ENCODE measurements around the gene CIBAR2.

CIBAR2 gene

DNA sequence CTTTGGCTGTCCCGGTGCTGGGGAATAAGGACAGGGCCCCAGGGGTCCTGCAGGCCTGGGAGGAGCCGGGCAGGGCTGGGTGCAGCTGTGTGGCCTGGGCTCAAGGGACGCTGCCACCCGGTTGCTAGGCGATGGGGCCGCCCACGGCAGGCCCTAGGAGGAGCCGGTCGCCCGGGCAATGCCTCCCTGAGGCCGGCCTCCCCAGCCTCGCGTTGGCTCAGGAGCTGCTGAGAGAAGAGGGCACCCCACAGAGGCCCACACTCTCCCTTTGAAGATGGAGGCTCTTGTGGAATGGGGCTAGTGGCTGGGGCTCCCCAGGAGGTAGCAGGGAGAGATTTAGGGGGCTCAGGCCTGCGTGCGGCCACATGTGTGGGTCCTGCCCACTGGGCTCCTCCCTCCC, at the start of gene CIBAR2:
CIBAR2 (minus strand) TSS at position 109 of the 400 bp plus-strand sequence. CDS start 120 bp downstream, outside the sequence.
- CTCF ChIA-PET, result interaction anchor here (1.0 to 3.8 kb wide), 7 partner anchors 9 to 317 kb away, joined by 3 to 22 read pairs (median 4); no protein-coding TSS in a partner anchor
- no peak for TF ChIP-seq CTCF (IDR thresholded peaks at IDR 0.05; ENCODE audit: control extremely low read depth, extremely low read depth, low read depth, missing control alignments)
- POLR2A ChIA-PET, result no interaction called here
- no peak for DNase-seq (ENCODE audit: extremely low spot score)

DNA sequence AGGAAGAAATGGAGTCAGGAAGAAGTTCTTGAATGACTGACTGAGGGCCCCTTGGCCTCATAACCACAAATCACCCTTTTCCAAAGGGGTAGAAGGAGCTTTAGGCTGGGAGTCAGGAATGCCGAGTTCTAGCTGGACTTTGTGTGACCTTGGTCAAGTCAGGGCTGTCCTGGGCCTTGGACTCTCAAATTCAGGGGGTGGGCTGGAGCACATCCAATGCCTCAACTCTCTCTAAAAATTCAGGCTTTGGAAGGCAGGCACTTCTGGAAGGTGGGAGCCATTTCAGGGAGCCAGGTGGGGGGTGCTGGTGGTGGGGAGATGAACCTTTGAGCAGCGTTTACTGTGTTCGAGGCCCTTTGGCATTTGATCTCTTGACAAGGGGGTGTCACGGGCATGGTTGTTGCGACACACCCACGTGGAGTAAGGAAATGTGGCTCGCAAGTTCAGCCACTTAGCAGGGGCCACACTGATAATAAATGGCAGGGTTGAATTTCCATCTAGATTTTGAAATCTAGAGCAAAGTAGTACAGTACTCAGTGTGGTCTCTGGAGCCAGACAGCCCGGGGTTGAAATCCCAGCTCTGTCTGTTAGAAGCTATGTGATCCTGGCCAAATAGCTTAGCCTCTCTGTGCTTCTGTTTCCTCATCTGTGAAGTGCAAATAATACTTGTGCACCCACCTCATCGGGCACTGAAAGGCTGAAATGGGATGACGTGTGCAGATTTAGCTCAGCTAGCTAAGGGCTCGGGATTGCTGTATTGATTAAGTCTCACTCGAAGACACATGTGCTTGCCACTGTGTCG, 47.1 kb upstream of the CIBAR2 start:
- ChIA-PET CTCF (interaction anchor here (0.9 to 3.4 kb wide), 6 partner anchors 10 to 68 kb away, joined by 3 to 10 read pairs (median 4); no protein-coding TSS in a partner anchor), POLR2A (interaction anchor here (0.6 kb wide), 1 partner anchor 396 kb away, joined by 3 read pairs; no protein-coding TSS in a partner anchor)
- TF ChIP-seq CTCF (IDR thresholded peaks at IDR 0.05; ENCODE audit: control extremely low read depth, extremely low read depth, low read depth, missing control alignments), result no peak
- no peak for DNase-seq (ENCODE audit: extremely low spot score)

GRCh38 chr16:85158743-85159178, 46.5 kb upstream of the CIBAR2 start:
- CTCF ChIA-PET, result interaction anchor here (0.9 to 3.4 kb wide), 8 partner anchors 9 to 68 kb away, joined by 3 to 10 read pairs (median 3); no protein-coding TSS in a partner anchor
- POLR2A ChIA-PET, result no interaction called here
- no peak for TF ChIP-seq CTCF (IDR thresholded peaks at IDR 0.05; ENCODE audit: control extremely low read depth, extremely low read depth, low read depth, missing control alignments)
- no peak for DNase-seq (ENCODE audit: extremely low spot score)

- TF ChIP-seq CTCF (IDR thresholded peaks at IDR 0.05; ENCODE audit: control extremely low read depth, extremely low read depth, low read depth, missing control alignments), result no peak
- ChIA-PET POLR2A (no interaction called here), CTCF (interaction anchor here (0.9 to 3.4 kb wide), 6 partner anchors 9 to 69 kb away, joined by 3 to 10 read pairs (median 4); no protein-coding TSS in a partner anchor)
- DNase-seq (ENCODE audit: extremely low spot score), result no peak
Observed at GRCh38 chr16:85157813-85158742, 45.8 kb upstream of the CIBAR2 start.

DNA sequence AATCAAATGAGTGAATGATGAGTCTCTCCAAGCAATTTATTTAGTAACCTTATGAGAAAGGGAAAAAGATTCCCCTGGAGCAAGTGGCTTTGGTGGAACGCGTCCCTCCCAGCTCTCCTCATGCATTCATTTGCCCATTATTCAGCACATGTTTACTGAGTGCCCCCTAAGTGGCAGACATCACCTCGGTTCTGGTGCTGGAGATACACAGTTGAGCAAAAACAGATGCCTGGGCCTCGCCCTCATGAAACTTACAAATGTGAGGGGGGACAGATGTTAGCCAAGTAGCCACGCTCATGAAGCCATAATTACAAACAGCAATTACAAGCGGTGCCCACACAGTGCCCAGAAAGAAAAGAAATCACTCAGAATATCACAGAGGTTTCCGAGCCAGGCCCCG, 45.1 kb upstream of the CIBAR2 start:
- no peak for TF ChIP-seq CTCF (IDR thresholded peaks at IDR 0.05; ENCODE audit: control extremely low read depth, extremely low read depth, low read depth, missing control alignments)
- ChIA-PET CTCF (interaction anchor here (1.3 to 3.4 kb wide), 2 partner anchors 18 to 42 kb away, joined by 3 to 10 read pairs; no protein-coding TSS in a partner anchor), POLR2A (no interaction called here)
- no peak for DNase-seq (ENCODE audit: extremely low spot score)

- ChIA-PET POLR2A (no interaction called here), CTCF (interaction anchor here (3.4 kb wide), 1 partner anchor 42 kb away, joined by 10 read pairs; no protein-coding TSS in a partner anchor)
- no peak for DNase-seq (ENCODE audit: extremely low spot score)
- no peak for TF ChIP-seq CTCF (IDR thresholded peaks at IDR 0.05; ENCODE audit: control extremely low read depth, extremely low read depth, low read depth, missing control alignments)
Observed at GRCh38 chr16:85156869-85157268, 44.6 kb upstream of the CIBAR2 start.
